Measurements from ENCODE around the gene C2orf92. TPM values are rescaled to one million over a fixed set of nuclear protein-coding genes. Genes with fewer than 3 reads are reported as not detected.

C2orf92 gene
- total RNA-seq, 1 experiment from 2014 or later, result 5.9 TPM

DNA sequence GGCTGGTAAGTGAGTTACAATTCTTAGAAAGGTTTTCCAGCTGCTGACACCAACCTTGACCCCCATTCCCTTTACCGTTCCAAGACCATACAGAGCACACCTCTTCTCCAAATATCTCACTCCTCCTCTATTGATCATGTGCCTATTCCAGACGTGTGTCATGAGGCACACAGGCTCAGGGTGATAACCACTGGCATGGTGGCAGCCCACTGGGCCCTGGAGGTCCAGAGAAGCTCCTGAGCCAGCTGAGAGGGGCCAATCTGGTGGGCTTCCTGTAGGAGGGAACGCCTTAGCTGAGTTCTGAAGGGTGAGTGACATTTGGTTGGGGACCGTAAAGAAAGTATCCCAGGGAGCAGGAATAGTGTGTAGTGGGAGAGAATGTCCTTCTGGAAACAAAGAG, 72.2 kb downstream of the C2orf92 start:
- Histone ChIP-seq H3K27me3 (ENCODE audit: low read length) (no peaks in the 10 kb centered on the region), H3K9ac (ENCODE audit: low read length) (no peak overlapping the region), H3K4me1 (ENCODE audit: low read length) (peaks cover 9% of the 10 kb centered on the region), H3K4me2 (ENCODE audit: low read depth, low read length, poor library complexity, severe bottlenecking) (no peak overlapping the region), H3K27ac (ENCODE audit: low read length) (no peak overlapping the region), H3K4me3 (ENCODE audit: low read length) (no peak overlapping the region), H3K36me3 (ENCODE audit: insufficient read depth, low read length) (no peaks in the 10 kb centered on the region), H3K9me2 (replicated peaks; ENCODE audit: insufficient read depth, low read length) (no peaks in the 10 kb centered on the region), H4K20me1 (ENCODE audit: insufficient read depth, low read depth, low read length) (no peaks in the 10 kb centered on the region), H3K79me2 (ENCODE audit: low read length) (no peaks in the 10 kb centered on the region), H3K9me3 (ENCODE audit: low read length) (no peaks in the 10 kb centered on the region), H2AFZ (ENCODE audit: low read length) (no peak overlapping the region)
- DNase-seq, result no peak

DNA sequence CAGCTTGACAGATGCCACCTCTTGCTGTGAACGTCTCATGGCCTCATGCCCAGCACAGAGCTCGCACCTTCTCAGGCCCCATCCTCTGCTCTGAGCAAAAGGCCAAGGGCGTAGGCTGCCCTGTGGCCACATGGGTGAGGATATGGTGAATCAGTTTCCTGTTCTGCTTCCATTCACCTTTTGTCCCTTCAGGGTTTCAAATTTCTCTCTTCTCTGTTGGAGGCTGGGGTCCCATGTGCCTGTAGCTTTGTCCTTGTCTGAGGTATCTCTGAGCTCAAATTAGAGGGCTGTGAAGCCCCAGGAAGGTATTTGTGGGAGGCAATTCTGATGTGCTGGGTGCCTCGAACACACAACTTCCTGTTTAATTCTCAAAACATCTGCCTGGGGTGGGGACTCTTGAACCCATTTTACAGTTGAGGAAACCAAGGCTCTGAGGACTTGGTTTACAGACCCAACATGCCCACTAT, 72.9 kb downstream of the C2orf92 start:
- Histone ChIP-seq H3K36me3 (ENCODE audit: insufficient read depth, low read length) (no peaks in the 10 kb centered on the region), H3K9ac (ENCODE audit: low read length) (no peak overlapping the region), H3K4me1 (ENCODE audit: low read length) (peaks cover 9% of the 10 kb centered on the region), H3K27me3 (ENCODE audit: low read length) (no peaks in the 10 kb centered on the region), H3K9me3 (ENCODE audit: low read length) (no peaks in the 10 kb centered on the region), H2AFZ (ENCODE audit: low read length) (no peak overlapping the region), H3K9me2 (replicated peaks; ENCODE audit: insufficient read depth, low read length) (no peaks in the 10 kb centered on the region), H4K20me1 (ENCODE audit: insufficient read depth, low read depth, low read length) (no peaks in the 10 kb centered on the region), H3K4me3 (ENCODE audit: low read length) (no peak overlapping the region), H3K79me2 (ENCODE audit: low read length) (no peaks in the 10 kb centered on the region), H3K4me2 (ENCODE audit: low read depth, low read length, poor library complexity, severe bottlenecking) (no peak overlapping the region), H3K27ac (ENCODE audit: low read length) (no peak overlapping the region)
- no peak for DNase-seq

GRCh38 chr2:97743913-97744312, 74.4 kb downstream of the C2orf92 start:
- Histone ChIP-seq H3K36me3 (ENCODE audit: insufficient read depth, low read length) (no peaks in the 10 kb centered on the region), H3K9me2 (replicated peaks; ENCODE audit: insufficient read depth, low read length) (no peaks in the 10 kb centered on the region), H3K4me3 (ENCODE audit: low read length) (no peak overlapping the region), H3K27me3 (ENCODE audit: low read length) (no peaks in the 10 kb centered on the region), H3K9ac (ENCODE audit: low read length) (no peak overlapping the region), H3K4me2 (ENCODE audit: low read depth, low read length, poor library complexity, severe bottlenecking) (no peak overlapping the region), H3K9me3 (ENCODE audit: low read length) (no peaks in the 10 kb centered on the region), H2AFZ (ENCODE audit: low read length) (no peak overlapping the region), H4K20me1 (ENCODE audit: insufficient read depth, low read depth, low read length) (no peaks in the 10 kb centered on the region), H3K79me2 (ENCODE audit: low read length) (no peaks in the 10 kb centered on the region), H3K4me1 (ENCODE audit: low read length) (peaks cover 17% of the 10 kb centered on the region), H3K27ac (ENCODE audit: low read length) (no peak overlapping the region)
- no peak for DNase-seq

DNA sequence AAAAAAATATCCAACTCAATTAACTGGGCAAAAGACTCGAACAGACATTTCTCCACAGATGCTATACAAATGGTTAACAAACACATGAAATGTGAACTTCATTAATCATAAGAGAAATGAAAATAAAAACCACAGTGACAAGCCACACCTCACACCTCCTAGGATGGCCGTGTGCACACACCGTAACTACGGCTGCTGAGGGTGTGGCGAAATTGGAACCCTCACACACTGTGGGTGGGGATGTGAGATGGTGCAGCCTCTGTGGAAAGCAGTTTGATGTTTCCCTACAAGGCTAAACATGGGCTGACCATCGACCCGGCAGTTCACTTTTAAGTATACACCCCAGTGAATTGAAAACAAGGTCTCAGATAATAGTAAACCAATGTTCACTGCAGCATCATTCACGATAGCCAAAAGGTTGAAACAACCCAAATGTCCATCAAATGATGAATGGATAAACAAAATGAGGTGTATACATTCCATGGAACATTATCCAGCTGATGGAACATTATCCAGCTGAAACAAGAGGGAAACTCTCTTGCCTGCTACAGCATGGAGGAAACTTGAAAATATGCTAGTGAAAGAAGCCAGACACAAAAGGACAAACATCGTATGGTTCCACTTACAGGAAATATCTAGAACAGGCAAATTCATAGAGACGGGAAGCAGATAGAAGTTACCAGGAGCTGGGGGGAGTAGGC, 76.1 kb downstream of the C2orf92 start:
- no peak overlapping the region for H2AFZ ChIP-seq (ENCODE audit: low read length)
- H3K27ac ChIP-seq (ENCODE audit: low read length), result no peak overlapping the region
- H3K4me2 ChIP-seq (ENCODE audit: low read depth, low read length, poor library complexity, severe bottlenecking), result peak overlapping the region; percentile 14
- no peaks in the 10 kb centered on the region for H4K20me1 ChIP-seq (ENCODE audit: insufficient read depth, low read depth, low read length)
- H3K9me2 ChIP-seq (replicated peaks; ENCODE audit: insufficient read depth, low read length), result no peaks in the 10 kb centered on the region
- H3K4me3 ChIP-seq (ENCODE audit: low read length), result no peak overlapping the region
- peak; percentile 60 for DNase-seq
- H3K4me1 ChIP-seq (ENCODE audit: low read length), result peaks cover 17% of the 10 kb centered on the region
- no peaks in the 10 kb centered on the region for H3K36me3 ChIP-seq (ENCODE audit: insufficient read depth, low read length)
- no peaks in the 10 kb centered on the region for H3K9me3 ChIP-seq (ENCODE audit: low read length)
- H3K9ac ChIP-seq (ENCODE audit: low read length), result no peak overlapping the region
- no peaks in the 10 kb centered on the region for H3K79me2 ChIP-seq (ENCODE audit: low read length)
- H3K27me3 ChIP-seq (ENCODE audit: low read length), result no peaks in the 10 kb centered on the region

GRCh38 chr2:97747285-97747684, 77.8 kb downstream of the C2orf92 start:
- no peaks in the 10 kb centered on the region for H4K20me1 ChIP-seq (ENCODE audit: insufficient read depth, low read depth, low read length)
- no peaks in the 10 kb centered on the region for H3K9me3 ChIP-seq (ENCODE audit: low read length)
- H3K27me3 ChIP-seq (ENCODE audit: low read length), result no peaks in the 10 kb centered on the region
- no peaks in the 10 kb centered on the region for H3K9me2 ChIP-seq (replicated peaks; ENCODE audit: insufficient read depth, low read length)
- H3K4me2 ChIP-seq (ENCODE audit: low read depth, low read length, poor library complexity, severe bottlenecking), result no peak overlapping the region
- no peak overlapping the region for H3K9ac ChIP-seq (ENCODE audit: low read length)
- no peaks in the 10 kb centered on the region for H3K79me2 ChIP-seq (ENCODE audit: low read length)
- no peak overlapping the region for H3K4me3 ChIP-seq (ENCODE audit: low read length)
- H3K36me3 ChIP-seq (ENCODE audit: insufficient read depth, low read length), result 0 out of 2 replicates have a peak, but pooled peaks cover 4% of the 10 kb centered on the region
- H3K27ac ChIP-seq (ENCODE audit: low read length), result no peak overlapping the region
- DNase-seq, result no peak
- no peak overlapping the region for H2AFZ ChIP-seq (ENCODE audit: low read length)
- H3K4me1 ChIP-seq (ENCODE audit: low read length), result peaks cover 27% of the 10 kb centered on the region

DNA sequence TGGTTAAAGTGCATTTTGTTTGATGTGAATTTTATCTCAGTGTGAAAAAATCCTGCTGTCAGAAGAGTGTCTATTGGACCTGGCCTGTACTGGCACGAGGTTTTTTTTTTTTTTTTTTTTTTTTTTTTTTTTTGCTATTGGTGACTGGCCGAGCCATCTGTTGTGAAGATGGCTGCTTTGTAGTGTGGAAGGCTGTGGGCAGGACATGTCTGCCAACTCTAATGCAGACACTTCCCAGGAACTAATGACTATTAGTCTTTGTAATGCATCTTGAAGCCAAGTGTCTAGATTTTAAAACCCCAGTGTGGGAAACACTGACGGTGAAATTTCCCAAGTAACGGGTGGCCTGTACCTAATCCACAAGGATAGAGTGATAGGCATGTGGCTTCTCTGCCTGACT, 78.2 kb downstream of the C2orf92 start:
- no peaks in the 10 kb centered on the region for H3K79me2 ChIP-seq (ENCODE audit: low read length)
- peaks cover 29% of the 10 kb centered on the region for H3K4me1 ChIP-seq (ENCODE audit: low read length)
- no peak overlapping the region for H3K9ac ChIP-seq (ENCODE audit: low read length)
- H4K20me1 ChIP-seq (ENCODE audit: insufficient read depth, low read depth, low read length), result no peaks in the 10 kb centered on the region
- H3K36me3 ChIP-seq (ENCODE audit: insufficient read depth, low read length), result 0 out of 2 replicates have a peak, but pooled peaks cover 4% of the 10 kb centered on the region
- no peak overlapping the region for H3K4me2 ChIP-seq (ENCODE audit: low read depth, low read length, poor library complexity, severe bottlenecking)
- no peaks in the 10 kb centered on the region for H3K9me3 ChIP-seq (ENCODE audit: low read length)
- H3K4me3 ChIP-seq (ENCODE audit: low read length), result no peak overlapping the region
- no peak overlapping the region for H2AFZ ChIP-seq (ENCODE audit: low read length)
- no peaks in the 10 kb centered on the region for H3K27me3 ChIP-seq (ENCODE audit: low read length)
- no peaks in the 10 kb centered on the region for H3K9me2 ChIP-seq (replicated peaks; ENCODE audit: insufficient read depth, low read length)
- no peak overlapping the region for H3K27ac ChIP-seq (ENCODE audit: low read length)
- DNase-seq, result no peak

DNA sequence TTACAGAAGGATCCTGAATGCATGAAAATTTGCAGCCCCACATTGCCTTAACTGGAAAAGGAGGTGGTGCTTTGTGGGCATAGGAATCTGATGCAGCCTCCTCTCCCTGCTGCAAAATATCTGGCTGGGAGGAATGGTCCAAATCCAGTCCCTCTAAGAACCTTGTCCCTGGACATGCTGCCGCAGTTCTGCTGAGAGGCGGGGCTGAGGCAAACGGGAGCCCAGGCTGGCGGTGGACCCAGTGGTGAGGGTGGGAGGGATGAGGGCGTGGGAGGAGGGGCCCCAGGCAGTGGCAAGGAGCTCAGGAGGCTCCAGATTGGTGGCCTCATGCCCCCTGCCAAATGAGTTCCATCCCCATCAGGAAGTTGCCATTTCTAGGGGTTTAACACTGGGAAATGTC, 80.1 kb downstream of the C2orf92 start:
- Histone ChIP-seq H3K4me1 (ENCODE audit: low read length) (peaks cover 29% of the 10 kb centered on the region), H3K27me3 (ENCODE audit: low read length) (no peaks in the 10 kb centered on the region), H3K79me2 (ENCODE audit: low read length) (no peaks in the 10 kb centered on the region), H3K9me3 (ENCODE audit: low read length) (no peaks in the 10 kb centered on the region), H2AFZ (ENCODE audit: low read length) (no peak overlapping the region), H3K27ac (ENCODE audit: low read length) (no peak overlapping the region), H3K4me3 (ENCODE audit: low read length) (no peak overlapping the region), H3K9me2 (replicated peaks; ENCODE audit: insufficient read depth, low read length) (no peaks in the 10 kb centered on the region), H3K4me2 (ENCODE audit: low read depth, low read length, poor library complexity, severe bottlenecking) (no peak overlapping the region), H3K36me3 (ENCODE audit: insufficient read depth, low read length) (0 out of 2 replicates have a peak, but pooled peaks cover 4% of the 10 kb centered on the region), H3K9ac (ENCODE audit: low read length) (no peak overlapping the region), H4K20me1 (ENCODE audit: insufficient read depth, low read depth, low read length) (no peaks in the 10 kb centered on the region)
- no peak for DNase-seq

- Histone ChIP-seq H3K9ac (ENCODE audit: low read length) (no peak overlapping the region), H3K4me3 (ENCODE audit: low read length) (no peak overlapping the region), H3K36me3 (ENCODE audit: insufficient read depth, low read length) (0 out of 2 replicates have a peak, but pooled peaks cover 4% of the 10 kb centered on the region), H3K4me1 (ENCODE audit: low read length) (peaks cover 29% of the 10 kb centered on the region), H3K27me3 (ENCODE audit: low read length) (no peaks in the 10 kb centered on the region), H3K9me2 (replicated peaks; ENCODE audit: insufficient read depth, low read length) (no peaks in the 10 kb centered on the region), H3K4me2 (ENCODE audit: low read depth, low read length, poor library complexity, severe bottlenecking) (no peak overlapping the region), H3K9me3 (ENCODE audit: low read length) (no peaks in the 10 kb centered on the region), H2AFZ (ENCODE audit: low read length) (no peak overlapping the region), H3K27ac (ENCODE audit: low read length) (no peak overlapping the region), H3K79me2 (ENCODE audit: low read length) (no peaks in the 10 kb centered on the region), H4K20me1 (ENCODE audit: insufficient read depth, low read depth, low read length) (no peaks in the 10 kb centered on the region)
- DNase-seq, result no peak
Observed at GRCh38 chr2:97750017-97750416, 80.5 kb downstream of the C2orf92 start.

All from Karpas-422 (cell line).